ENCODE results near the gene PROM1.

DNA sequence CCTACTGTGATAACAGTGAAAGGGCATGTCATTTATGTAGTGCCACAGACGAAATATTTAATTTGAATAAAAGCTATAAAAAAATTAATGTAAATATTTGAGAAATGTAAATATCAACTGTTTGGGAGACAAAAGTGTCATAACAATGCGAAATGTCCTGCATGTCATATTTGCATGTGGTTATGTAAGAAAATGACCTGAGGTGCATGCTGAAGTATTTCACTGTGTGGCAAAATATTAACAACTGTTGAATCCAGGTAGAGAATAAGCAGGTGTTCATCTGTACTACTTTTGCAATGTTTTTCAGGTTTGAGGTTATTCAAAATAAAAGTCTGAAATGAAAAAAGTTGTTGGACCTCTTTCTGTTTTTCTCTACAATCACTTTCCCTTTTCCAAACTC lies 30.9 kb downstream of the PROM1 start:
- TF ChIP-seq, protein P1, sequence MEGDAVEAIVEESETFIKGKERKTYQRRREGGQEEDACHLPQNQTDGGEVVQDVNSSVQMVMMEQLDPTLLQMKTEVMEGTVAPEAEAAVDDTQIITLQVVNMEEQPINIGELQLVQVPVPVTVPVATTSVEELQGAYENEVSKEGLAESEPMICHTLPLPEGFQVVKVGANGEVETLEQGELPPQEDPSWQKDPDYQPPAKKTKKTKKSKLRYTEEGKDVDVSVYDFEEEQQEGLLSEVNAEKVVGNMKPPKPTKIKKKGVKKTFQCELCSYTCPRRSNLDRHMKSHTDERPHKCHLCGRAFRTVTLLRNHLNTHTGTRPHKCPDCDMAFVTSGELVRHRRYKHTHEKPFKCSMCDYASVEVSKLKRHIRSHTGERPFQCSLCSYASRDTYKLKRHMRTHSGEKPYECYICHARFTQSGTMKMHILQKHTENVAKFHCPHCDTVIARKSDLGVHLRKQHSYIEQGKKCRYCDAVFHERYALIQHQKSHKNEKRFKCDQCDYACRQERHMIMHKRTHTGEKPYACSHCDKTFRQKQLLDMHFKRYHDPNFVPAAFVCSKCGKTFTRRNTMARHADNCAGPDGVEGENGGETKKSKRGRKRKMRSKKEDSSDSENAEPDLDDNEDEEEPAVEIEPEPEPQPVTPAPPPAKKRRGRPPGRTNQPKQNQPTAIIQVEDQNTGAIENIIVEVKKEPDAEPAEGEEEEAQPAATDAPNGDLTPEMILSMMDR (IDR thresholded peaks at IDR 0.05), result no peak
- TF ChIP-seq POLR2A (IDR thresholded peaks at IDR 0.05), result no peak
